ENCODE results near the gene CASKIN2. TPM values are rescaled to one million over a fixed set of nuclear protein-coding genes. Genes with fewer than 3 reads are reported as not detected.
A peak's percentile ranks its signal among the peaks of the same experiment; 100 is the strongest.

CASKIN2 gene
- total and polyA plus RNA-seq, 7 donors = 8.2 to 33.5 (median 26.3) TPM

DNA sequence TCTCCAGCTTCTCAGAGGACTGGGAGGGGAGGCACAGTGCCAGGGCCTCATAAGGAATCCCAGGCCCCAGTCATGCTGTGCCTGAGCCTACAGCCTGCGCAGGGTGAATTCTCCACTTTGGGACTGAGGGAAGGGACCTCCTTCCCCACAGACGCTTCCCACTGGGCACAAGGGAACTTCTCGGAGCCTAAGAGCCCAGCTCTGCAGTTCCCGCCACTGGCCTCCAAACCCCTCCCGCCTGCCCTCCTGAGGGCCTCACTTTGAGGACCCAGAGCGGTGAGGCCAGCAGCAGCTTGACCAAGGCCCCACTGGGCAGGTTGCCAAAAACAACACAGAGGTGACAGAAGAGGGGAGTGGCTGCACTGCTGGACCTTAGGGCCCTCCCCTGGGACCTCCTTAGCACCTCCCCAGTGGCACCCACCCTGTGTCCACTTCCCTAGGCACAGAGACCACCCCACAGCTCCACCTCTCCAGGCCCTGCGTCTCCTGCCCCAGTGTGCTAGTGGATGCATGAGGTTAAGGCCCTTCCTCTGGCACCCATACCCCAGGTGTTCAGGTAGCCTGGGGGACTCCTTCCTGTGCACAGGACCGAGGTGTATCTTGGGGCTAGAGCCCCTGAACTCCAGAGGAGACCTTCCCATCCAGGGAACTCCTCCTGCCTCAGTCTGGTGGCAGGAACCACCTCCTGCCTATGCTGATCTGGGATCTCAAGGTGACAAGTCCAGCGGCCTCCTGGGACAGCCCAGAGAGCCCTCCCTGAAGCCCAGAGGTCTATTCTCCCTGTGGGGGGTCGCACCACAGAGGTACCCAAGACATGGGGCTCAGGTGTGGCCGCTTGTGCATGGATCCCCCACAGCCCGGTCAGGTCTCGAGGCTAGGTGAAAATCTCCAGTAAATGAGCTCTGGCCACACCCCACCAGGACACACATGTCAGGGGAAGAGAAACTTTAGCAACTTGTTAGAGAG is 3.4 kb downstream of the CASKIN2 start:
- DNase-seq (peak in 1 of 2 donors; percentile 35), ATAC-seq (no peak)
- TF ChIP-seq, protein P1, sequence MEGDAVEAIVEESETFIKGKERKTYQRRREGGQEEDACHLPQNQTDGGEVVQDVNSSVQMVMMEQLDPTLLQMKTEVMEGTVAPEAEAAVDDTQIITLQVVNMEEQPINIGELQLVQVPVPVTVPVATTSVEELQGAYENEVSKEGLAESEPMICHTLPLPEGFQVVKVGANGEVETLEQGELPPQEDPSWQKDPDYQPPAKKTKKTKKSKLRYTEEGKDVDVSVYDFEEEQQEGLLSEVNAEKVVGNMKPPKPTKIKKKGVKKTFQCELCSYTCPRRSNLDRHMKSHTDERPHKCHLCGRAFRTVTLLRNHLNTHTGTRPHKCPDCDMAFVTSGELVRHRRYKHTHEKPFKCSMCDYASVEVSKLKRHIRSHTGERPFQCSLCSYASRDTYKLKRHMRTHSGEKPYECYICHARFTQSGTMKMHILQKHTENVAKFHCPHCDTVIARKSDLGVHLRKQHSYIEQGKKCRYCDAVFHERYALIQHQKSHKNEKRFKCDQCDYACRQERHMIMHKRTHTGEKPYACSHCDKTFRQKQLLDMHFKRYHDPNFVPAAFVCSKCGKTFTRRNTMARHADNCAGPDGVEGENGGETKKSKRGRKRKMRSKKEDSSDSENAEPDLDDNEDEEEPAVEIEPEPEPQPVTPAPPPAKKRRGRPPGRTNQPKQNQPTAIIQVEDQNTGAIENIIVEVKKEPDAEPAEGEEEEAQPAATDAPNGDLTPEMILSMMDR (IDR thresholded peaks at IDR 0.05) = no peak
- Histone ChIP-seq H3K27ac (peak overlapping the region; percentile 66), H3K9me3 (no peaks in the 10 kb centered on the region), H3K27me3 (ENCODE audit: insufficient read depth in 3 of 3, low read length in 2 of 3) (no peaks in the 10 kb centered on the region), H3K4me3 (peak overlapping the region; percentile 98), H3K4me1 (peaks cover 58% of the 10 kb centered on the region), H3K36me3 (ENCODE audit: insufficient read depth in 1 of 2, low read depth in 1 of 2) (peaks cover 0 to 35% of the 10 kb centered on the region in 2 donors)
- intact Hi-C loops (cut with DNase I) = loop anchor here (2.0 to 5.0 kb wide), 3 partner anchors 25 to 85 kb away; partner anchors contain the start of gene TMEM94 (in 1 of the 2)
- 61 to 70% (median 69%) methylated on average over 13 of the region's 13 CpGs for WGBS, 3 donors

DNA sequence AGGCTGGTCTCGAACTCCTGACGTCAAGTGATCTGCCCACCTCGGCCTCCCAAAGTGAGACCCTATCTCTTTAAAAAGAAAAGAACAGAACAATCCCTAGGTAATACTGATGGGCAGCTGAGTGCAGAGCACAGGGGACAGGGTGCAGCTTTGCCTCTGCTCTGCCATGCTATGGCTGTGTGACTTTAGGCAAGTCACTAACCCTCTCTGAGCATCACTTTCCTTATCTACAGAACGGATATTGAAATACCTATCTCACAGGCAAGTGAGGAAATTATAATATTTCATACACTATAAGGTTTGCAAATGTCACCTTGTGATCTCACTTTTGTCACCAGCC is 4.1 kb downstream of the CASKIN2 start:
- intact Hi-C loops (cut with DNase I) = loop anchor here (5.0 kb wide), 2 partner anchors 54 to 84 kb away; partner anchors contain the start of gene TMEM94 (in 1 of the 2)
- WGBS, 3 donors = 88 to 93% (median 90%) methylated on average over 4 of the region's 4 CpGs
- no peak for DNase-seq
- Histone ChIP-seq H3K27me3 (ENCODE audit: insufficient read depth in 3 of 3, low read length in 2 of 3) (no peaks in the 10 kb centered on the region), H3K4me3 (peak overlapping the region; percentile 98), H3K36me3 (ENCODE audit: insufficient read depth in 1 of 2, low read depth in 1 of 2) (peaks cover 0 to 41% of the 10 kb centered on the region in 2 donors), H3K4me1 (peaks cover 58% of the 10 kb centered on the region), H3K27ac (peak overlapping the region; percentile 66), H3K9me3 (no peaks in the 10 kb centered on the region)
- no peak for ATAC-seq
- TF ChIP-seq, protein P1 (IDR thresholded peaks at IDR 0.05) = no peak

DNA sequence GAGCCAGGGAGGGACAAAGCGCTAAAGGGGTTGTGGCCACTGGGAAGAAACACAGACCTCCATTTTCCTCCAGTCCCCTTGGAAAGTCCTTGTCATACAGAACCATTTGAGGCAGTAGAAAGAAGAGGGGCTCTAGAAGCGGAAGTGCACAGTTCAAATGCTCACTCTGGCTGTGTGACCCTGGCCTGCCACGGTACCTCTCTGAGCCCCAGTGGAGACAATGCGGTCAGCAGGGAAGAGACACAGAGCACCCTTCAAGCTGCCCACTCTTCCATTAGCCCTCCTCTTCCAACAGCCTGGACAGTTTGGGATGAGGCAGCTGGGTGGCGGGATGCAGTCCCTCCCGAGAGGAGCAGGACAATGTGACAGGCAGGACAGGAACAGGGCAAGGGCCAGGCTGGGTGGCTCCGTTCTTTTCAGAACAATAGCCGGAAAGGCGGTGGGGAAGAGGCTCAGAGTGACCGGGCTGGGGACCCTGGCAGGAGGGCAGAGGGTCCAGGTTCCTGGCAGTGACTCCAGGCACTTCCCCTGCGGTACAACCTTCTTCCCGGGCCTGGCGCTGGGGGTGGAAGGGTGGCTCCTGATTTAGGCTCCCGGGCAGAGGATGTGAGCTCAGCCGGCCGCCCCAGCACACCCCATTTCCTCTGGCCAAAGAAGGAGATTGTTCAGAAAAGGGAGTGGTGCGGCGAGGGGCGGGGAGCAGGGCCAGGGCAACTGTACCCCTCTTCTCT is 5.6 kb downstream of the CASKIN2 start:
- ATAC-seq (peak in 2 of 4 donors; percentile 12 to 25), DNase-seq (no peak)
- no peaks in the 10 kb centered on the region for H3K27me3 ChIP-seq (ENCODE audit: insufficient read depth in 3 of 3, low read length in 2 of 3)
- peak overlapping the region; percentile 66 for H3K27ac ChIP-seq
- TF ChIP-seq, protein P1 (IDR thresholded peaks at IDR 0.05) = no peak
- 68 to 76% (median 69%) methylated on average over 19 of the region's 19 CpGs for WGBS, 3 donors
- intact Hi-C loops (cut with DNase I) = loop anchor here (5.0 kb wide), 2 partner anchors 52 to 82 kb away; partner anchors contain the start of gene TMEM94 (in 1 of the 2)
- H3K4me1 ChIP-seq = peaks cover 58% of the 10 kb centered on the region
- no peaks in the 10 kb centered on the region for H3K9me3 ChIP-seq
- H3K36me3 ChIP-seq (ENCODE audit: insufficient read depth in 1 of 2, low read depth in 1 of 2) = peaks cover 0 to 57% of the 10 kb centered on the region in 2 donors
- H3K4me3 ChIP-seq = peak overlapping the region; percentile 98

DNA sequence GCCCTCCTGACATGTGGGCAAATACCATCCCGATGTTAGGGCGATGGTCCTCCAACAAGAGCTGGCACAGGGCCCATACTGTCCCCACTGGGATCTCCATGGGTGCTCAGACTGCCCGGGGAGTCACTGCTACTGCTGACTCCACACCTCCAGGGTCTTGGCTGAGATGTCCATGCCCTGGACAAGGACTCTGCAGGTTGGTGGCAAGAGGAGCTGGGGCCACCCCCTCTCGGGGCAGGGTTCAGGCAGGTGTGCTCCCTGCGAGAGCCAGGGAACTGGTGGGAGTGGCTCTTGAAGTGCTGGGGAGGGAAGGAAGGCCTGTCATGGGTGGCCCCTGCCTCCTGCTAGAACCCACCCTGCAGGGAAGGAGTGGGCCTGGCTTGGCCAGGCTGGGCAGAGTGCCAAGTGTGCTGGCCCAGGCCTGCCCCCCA is 6.4 kb downstream of the CASKIN2 start:
- WGBS, 3 donors = 45 to 57% (median 47%) methylated on average over 5 of the region's 5 CpGs
- TF ChIP-seq, protein P1 (IDR thresholded peaks at IDR 0.05) = no peak
- H3K9me3 ChIP-seq = no peaks in the 10 kb centered on the region
- H3K27me3 ChIP-seq (ENCODE audit: insufficient read depth in 3 of 3, low read length in 2 of 3) = no peaks in the 10 kb centered on the region
- intact Hi-C loops (cut with DNase I) = no loop called here
- H3K36me3 ChIP-seq (ENCODE audit: insufficient read depth in 1 of 2, low read depth in 1 of 2) = peaks cover 0 to 64% of the 10 kb centered on the region in 2 donors
- ATAC-seq (no peak), DNase-seq (peak in 1 of 2 donors; percentile 11)
- peaks cover 57% of the 10 kb centered on the region for H3K4me1 ChIP-seq
- H3K4me3 ChIP-seq = peak overlapping the region; percentile 98
- peak overlapping the region; percentile 66 for H3K27ac ChIP-seq
